Spinal cord (tissue), 10 donors: ENCODE results near the gene ASB18. TPM values are rescaled to one million over a fixed set of nuclear protein-coding genes. Genes with fewer than 3 reads are reported as not detected.
"Not testable (repeated sequence)": the region's sequence is repeated elsewhere in the genome, so short reads cannot be mapped to it uniquely, and the experiment has no call there.

Experiments used
- DNase-seq, 6 donors: peaks; one replicate each; pipeline versions ENCODE4 v3.0.0 to v3.0.0-alpha.2; 2013 to 2015; ENCODE audit warnings: low spot score in 6 of 6, low read depth in 4 of 6
- H3K27ac ChIP-seq: one replicate; pipeline ENCODE4 v1.5.1; 2013; ENCODE audit warnings: low read depth, low read length, control low read depth
- H3K27me3 ChIP-seq: one replicate; pipeline ENCODE4 v1.6.1; 2013; ENCODE audit warnings: low read length; ENCODE audit not compliant: control insufficient read depth, insufficient read depth
- H3K36me3 ChIP-seq: one replicate; pipeline ENCODE4 v1.6.1; 2013; ENCODE audit warnings: low read length; ENCODE audit not compliant: control insufficient read depth, insufficient read depth
- H3K4me1 ChIP-seq: one replicate; pipeline ENCODE4 v1.6.1; 2013; ENCODE audit warnings: low read length; ENCODE audit not compliant: control insufficient read depth, insufficient read depth
- H3K4me3 ChIP-seq: one replicate; pipeline ENCODE4 v1.5.1; 2013; ENCODE audit warnings: low read depth, low read length, control low read depth
- H3K9me3 ChIP-seq: one replicate; pipeline ENCODE4 v1.6.1; 2013; ENCODE audit warnings: low read length; ENCODE audit not compliant: control insufficient read depth, insufficient read depth
- WGBS: methylation state at CpG from one replicate; pipeline ENCODE4 v1.1.5; 2013; ENCODE audit warnings: missing lambda C conversion rate; ENCODE audit not compliant: insufficient coverage; 5-methylcytosine and 5-hydroxymethylcytosine counted together
- polyA plus RNA-seq, 2 donors: library from polyadenylated mRNA; unstranded; fragments of 120-200 nt; gene quantifications; one replicate each; pipeline ENCODE4 v1.2.1, GENCODE V29; 2013; ENCODE audit not compliant: insufficient read length in 2 of 2
- total RNA-seq, 2 donors: library from RNA; depleted of rRNA in 1 of 2; stranded (reverse); fragments of 120-200 nt in 1 of 2; fragments of >200 nt in 1 of 2; gene quantifications; one replicate each; pipeline versions ENCODE4 v1.2.3 to v1.2.4, GENCODE V29; 2013 to 2014
- donor health status: healthy.

The ASB18 gene
- total and polyA plus RNA-seq, 4 donors = 0.06 to 0.84 (median 0.44) TPM

GRCh38 chr2:236288373-236288772, 24.2 kb upstream of the ASB18 start:
- no CpG with 5 or more reads among the region's 1 CpG for WGBS

GRCh38 chr2:236287656-236288055, 23.4 kb upstream of the ASB18 start:
- no peak overlapping the region for H3K4me3 ChIP-seq
- no peaks in the 10 kb centered on the region for H3K36me3 ChIP-seq
- no peaks in the 10 kb centered on the region for H3K27me3 ChIP-seq
- H3K27ac ChIP-seq = no peak overlapping the region
- H3K9me3 ChIP-seq = peaks cover 2% of the 10 kb centered on the region
- no peaks in the 10 kb centered on the region for H3K4me1 ChIP-seq
- WGBS = 92% methylated on average over 6 of the region's 6 CpGs
- no peak for DNase-seq

More at GRCh38 chr2:236288373-236288772, 24.2 kb upstream of the ASB18 start:
- H3K4me1 ChIP-seq, H3K27me3 ChIP-seq, H3K9me3 ChIP-seq, DNase-seq, H3K27ac ChIP-seq, H3K36me3 ChIP-seq, H3K4me3 ChIP-seq: not testable (repeated sequence)

DNA sequence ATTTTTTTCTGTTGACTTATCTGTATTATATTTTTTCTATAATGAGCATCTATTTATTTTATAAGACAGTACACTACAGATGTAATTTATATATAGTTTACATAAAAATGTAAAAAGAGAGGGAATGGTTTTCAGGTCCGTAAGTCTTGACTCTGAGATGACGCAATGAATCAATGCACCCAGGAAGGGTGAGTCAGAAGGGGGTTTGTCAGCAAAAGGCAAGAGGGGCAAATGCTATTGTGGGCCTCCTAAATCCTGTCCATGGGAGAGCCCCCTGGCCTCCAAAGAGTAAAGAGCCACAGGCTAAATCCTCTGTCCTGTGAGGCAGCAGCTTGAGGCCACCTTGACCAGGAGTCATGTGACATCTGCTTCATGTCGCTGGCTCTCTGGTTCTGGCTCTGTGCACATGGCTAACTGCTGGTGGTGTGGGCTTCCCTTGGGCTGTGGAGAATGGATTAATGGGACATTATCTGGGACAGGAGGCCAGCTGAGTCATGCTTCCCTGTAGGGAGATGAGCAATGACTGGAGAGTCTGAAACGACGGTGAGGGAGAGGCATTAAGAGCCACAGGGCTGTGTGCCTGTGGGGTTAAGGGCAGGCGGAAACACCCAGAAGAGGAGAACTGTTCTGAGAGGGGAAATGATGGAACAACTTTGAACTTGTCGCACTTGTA, 22.8 kb upstream of the ASB18 start:
- H3K36me3 ChIP-seq = no peaks in the 10 kb centered on the region
- DNase-seq = no peak
- peaks cover 4% of the 10 kb centered on the region for H3K9me3 ChIP-seq
- no peaks in the 10 kb centered on the region for H3K27me3 ChIP-seq
- 85% methylated on average over 7 of the region's 7 CpGs for WGBS
- H3K4me1 ChIP-seq = no peaks in the 10 kb centered on the region
- no peak overlapping the region for H3K4me3 ChIP-seq
- no peak overlapping the region for H3K27ac ChIP-seq

- H3K4me3 ChIP-seq = no peak overlapping the region
- H3K27ac ChIP-seq = no peak overlapping the region
- WGBS = no CpG with 5 or more reads among the region's 1 CpG
- no peak for DNase-seq
- H3K4me1 ChIP-seq = no peaks in the 10 kb centered on the region
- H3K27me3 ChIP-seq = no peaks in the 10 kb centered on the region
- H3K36me3 ChIP-seq = no peaks in the 10 kb centered on the region
- peaks cover 5% of the 10 kb centered on the region for H3K9me3 ChIP-seq
These were observed 20.0 kb upstream of the ASB18 start for GRCh38 chr2:236284208-236284607.

- Histone ChIP-seq H3K9me3 (peaks cover 5% of the 10 kb centered on the region), H3K4me1 (no peaks in the 10 kb centered on the region), H3K27me3 (no peaks in the 10 kb centered on the region), H3K36me3 (no peaks in the 10 kb centered on the region), H3K4me3 (no peak overlapping the region), H3K27ac (no peak overlapping the region)
- DNase-seq = no peak
- 100% methylated on average over 1 of the region's 1 CpG for WGBS
These were observed 18.2 kb upstream of the ASB18 start for GRCh38 chr2:236282406-236282805.

DNA sequence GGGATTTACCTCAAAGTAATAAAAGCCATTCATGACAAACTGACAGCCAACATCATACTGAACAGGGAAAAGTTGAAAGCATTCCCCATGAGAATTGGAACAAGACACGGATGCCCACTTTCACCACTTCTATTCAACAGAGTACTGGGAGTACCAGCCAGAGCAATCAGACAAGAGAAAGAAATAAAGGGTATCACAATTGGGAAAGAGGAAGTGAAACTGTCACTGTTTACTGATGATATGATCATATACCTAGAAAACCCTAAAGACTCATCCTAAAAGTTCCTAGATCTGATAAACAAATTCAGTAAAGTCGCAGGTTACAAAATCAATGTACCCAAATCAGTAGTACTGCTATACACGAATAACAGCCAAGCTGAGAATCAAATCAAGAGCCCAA, 17.2 kb upstream of the ASB18 start:
- Histone ChIP-seq H3K27ac (no peak overlapping the region), H3K4me1 (no peaks in the 10 kb centered on the region), H3K9me3 (peaks cover 5% of the 10 kb centered on the region), H3K27me3 (no peaks in the 10 kb centered on the region), H3K4me3 (no peak overlapping the region), H3K36me3 (no peaks in the 10 kb centered on the region)
- DNase-seq = no peak
- WGBS = 60% methylated on average over 1 of the region's 3 CpGs

DNA sequence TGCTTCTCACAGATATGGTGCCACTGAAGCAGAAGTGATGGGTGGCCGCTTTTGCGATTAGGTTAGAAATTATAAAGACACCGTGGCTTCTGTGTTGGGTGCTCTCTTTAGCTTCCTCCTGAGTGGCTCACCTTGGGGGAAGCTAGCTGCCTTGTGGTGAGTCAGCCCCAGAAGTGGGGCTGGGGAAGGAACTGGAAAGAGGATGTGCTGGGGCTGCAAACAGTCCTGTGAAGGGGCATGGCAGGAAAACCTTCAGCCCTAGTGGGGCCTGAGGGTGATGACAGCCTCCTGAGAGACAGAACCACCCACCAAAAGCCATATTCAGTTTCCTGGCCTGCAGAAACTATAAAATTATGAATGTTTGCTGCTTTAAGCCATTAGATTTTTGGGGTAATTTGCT, 8.9 kb upstream of the ASB18 start:
- 94% methylated on average over 3 of the region's 3 CpGs for WGBS
- H3K9me3 ChIP-seq = peaks cover 4% of the 10 kb centered on the region
- no peak overlapping the region for H3K4me3 ChIP-seq
- H3K27me3 ChIP-seq = no peaks in the 10 kb centered on the region
- DNase-seq = no peak
- H3K4me1 ChIP-seq = no peaks in the 10 kb centered on the region
- no peak overlapping the region for H3K27ac ChIP-seq
- no peaks in the 10 kb centered on the region for H3K36me3 ChIP-seq

- no peak overlapping the region for H3K27ac ChIP-seq
- no peak overlapping the region for H3K4me3 ChIP-seq
- WGBS = 97% methylated on average over 5 of the region's 5 CpGs
- no peaks in the 10 kb centered on the region for H3K36me3 ChIP-seq
- DNase-seq = no peak
- no peaks in the 10 kb centered on the region for H3K4me1 ChIP-seq
- H3K27me3 ChIP-seq = no peaks in the 10 kb centered on the region
- H3K9me3 ChIP-seq = peaks cover 4% of the 10 kb centered on the region
These were observed 7.6 kb upstream of the ASB18 start for GRCh38 chr2:236271851-236272250.

GRCh38 chr2:236269876-236270275, 5.7 kb upstream of the ASB18 start:
- H3K36me3 ChIP-seq, DNase-seq, H3K4me1 ChIP-seq, H3K27me3 ChIP-seq, H3K4me3 ChIP-seq, H3K27ac ChIP-seq, H3K9me3 ChIP-seq: not testable (repeated sequence)

- Histone ChIP-seq H3K4me1 (no peaks in the 10 kb centered on the region), H3K36me3 (no peaks in the 10 kb centered on the region), H3K4me3 (no peak overlapping the region), H3K27me3 (no peaks in the 10 kb centered on the region), H3K27ac (no peak overlapping the region), H3K9me3 (peaks cover 4% of the 10 kb centered on the region)
- DNase-seq = no peak
These were observed 1.5 kb upstream of the ASB18 start for GRCh38 chr2:236265675-236266074.
